HG03039 (cell line): Measurements from ENCODE around the gene GPR12.
"Not testable (repeated sequence)": the region's sequence is repeated elsewhere in the genome, so short reads cannot be mapped to it uniquely, and the experiment has no call there.

Experiments used
- ATAC-seq: cut with Tn5 transposase; IDR thresholded peaks from one replicate; pipeline ENCODE4 v1.9.1; 2021; ENCODE audit warnings: mild to moderate bottlenecking, moderate library complexity; ENCODE audit not compliant: unreplicated experiment

Gene GPR12

DNA sequence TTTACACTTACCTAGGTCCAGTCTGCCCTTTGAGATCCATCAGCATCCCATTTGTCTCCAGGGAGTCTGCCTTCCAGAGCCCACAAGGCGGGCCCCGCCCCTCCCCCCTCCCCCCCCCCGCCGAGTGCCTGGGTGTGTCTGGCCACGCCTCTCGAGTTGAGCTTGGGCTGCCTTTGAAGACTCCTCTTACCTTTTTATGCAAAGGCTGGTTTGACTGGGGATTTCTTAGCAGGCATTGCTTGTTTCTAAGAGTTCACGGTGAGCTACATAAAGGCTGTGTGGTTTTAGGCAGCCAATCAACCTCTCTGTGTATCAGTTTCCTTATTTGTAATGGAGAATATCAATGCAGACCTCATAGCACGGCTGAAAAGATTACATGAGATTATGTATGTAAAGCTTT, 11.3 kb downstream of the GPR12 start:
- ATAC-seq, result no peak

GRCh38 chr13:26747706-26748105, 12.9 kb downstream of the GPR12 start:
- no peak for ATAC-seq

DNA sequence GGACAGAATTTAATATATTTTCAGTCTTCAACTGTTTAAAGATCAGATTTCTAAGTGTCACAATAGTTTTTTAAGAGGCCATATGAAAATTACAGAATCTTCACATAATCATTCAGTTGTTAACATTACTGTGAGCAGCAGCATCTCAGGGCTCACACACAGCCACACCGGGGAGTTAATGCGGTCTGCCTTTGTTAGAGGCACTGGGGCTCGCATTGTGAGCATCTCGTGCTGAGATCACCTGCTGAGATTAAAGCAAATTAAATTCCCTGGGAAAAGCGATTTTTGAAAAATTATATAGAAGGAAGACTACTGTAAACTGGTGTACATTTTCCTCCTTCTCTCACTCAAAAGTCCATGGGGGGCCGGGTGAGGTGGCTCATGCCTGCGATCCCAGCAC, 16.6 kb downstream of the GPR12 start:
- ATAC-seq, result no peak

DNA sequence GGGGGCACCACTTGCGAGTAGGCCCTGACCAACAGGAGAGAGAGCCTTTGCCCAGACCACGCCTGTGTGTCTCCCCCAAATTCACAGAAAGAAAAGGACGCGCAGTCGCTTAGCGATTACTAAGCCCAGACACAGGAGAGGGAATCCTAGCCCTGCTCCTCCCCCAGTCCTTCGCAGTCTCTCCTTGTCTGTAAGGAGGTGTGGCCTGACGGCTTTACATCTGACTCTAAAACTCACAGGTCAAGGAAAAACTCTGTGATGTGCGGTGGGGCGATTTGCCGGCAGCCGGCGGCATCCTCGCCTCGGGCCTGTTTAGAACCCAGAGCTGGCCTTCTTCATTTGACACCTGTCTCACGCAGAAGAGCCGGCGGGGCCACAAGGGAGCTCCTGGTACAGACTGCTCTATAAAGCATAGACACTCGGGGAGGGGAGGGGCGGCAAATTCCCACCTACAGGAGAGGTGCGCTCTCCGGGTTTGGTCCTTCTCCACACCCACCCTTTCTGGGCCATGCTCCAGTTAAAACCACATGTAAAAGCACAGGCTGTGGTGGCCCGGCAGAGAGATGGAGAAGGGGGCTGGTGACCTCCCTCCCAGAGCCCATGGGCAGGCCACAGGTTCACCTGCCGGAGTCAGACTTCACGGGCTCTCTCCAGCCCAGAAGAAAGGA, 17.8 kb downstream of the GPR12 start:
- ATAC-seq, result no peak

GRCh38 chr13:26735677-26736076, 24.9 kb downstream of the GPR12 start:
- no peak for ATAC-seq

GRCh38 chr13:26727633-26728032, 33.0 kb downstream of the GPR12 start:
- ATAC-seq, result no peak

DNA sequence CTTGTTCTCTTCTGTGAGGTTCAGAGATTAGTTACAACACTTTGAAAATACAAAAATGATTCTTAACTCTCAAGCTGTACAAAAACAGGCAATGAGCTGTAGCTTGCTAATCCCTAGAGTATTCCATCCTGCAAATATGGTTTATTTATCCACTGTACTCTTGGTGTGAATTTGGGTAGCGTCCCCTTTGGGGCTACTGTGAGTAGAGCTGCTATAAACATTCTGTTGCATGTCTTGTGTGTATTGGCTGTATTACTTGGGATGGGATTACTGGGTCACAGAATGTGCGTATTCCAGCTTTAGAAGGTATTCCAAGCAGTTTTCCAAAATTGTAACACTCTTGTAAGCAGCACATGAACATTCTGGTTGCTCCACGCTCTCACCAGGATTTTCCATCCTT, 33.5 kb downstream of the GPR12 start:
- no peak for ATAC-seq

- no peak for ATAC-seq
Measured at GRCh38 chr13:26726684-26727083, 33.9 kb downstream of the GPR12 start.

GRCh38 chr13:26723620-26724019, 37.0 kb downstream of the GPR12 start:
- ATAC-seq, result not testable (repeated sequence)

GRCh38 chr13:26722321-26722720, 38.3 kb downstream of the GPR12 start:
- no peak for ATAC-seq

GRCh38 chr13:26721251-26722121, 39.1 kb downstream of the GPR12 start:
- ATAC-seq, result no peak

- ATAC-seq, result no peak
Measured at GRCh38 chr13:26719356-26719945, 41.1 kb downstream of the GPR12 start.

- ATAC-seq, result no peak
Measured at GRCh38 chr13:26718872-26719271, 41.7 kb downstream of the GPR12 start.

DNA sequence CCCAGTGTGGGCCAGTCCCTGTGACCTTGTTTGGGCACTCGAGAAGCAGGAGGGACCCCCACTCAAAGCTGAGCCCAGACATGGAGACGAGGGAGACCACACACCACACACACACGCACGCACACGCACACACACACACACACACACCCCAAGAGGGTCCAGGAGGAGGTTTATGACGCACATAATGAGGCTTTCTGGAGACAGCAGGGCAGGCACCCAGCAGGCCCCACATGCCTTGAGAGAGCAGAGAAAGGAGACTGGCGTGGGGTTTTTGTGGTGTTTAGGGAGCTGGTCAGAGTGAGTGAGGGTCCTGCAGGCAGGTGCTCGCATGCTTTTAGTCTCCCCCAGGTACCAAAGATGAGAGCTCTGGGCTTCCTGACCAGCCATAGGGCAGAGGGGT, 42.4 kb downstream of the GPR12 start:
- no peak for ATAC-seq

GRCh38 chr13:26716984-26717383, 43.6 kb downstream of the GPR12 start:
- ATAC-seq, result no peak

GRCh38 chr13:26713341-26713740, 47.2 kb downstream of the GPR12 start:
- no peak for ATAC-seq

DNA sequence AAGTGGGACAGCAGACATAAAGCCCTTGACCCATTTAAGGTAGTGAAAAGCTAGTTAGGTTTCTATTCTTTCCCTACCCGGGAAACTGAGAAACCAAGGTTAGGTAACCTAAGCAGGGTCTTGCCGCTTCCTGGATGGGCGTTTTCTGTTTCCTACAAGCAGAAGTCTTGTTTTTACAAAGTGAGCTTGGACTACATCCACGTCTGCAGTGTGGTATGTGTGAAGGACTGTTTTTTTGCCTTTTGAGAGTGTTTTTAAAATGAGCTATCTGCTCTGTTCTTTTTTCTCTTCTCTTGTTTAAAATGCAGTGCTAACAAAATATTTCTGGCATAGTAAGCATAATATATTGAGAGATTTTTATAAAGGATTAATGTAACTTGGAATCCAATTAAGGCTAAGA, 49.4 kb downstream of the GPR12 start:
- ATAC-seq, result no peak

- no peak for ATAC-seq
Measured at GRCh38 chr13:26710166-26710565, 50.4 kb downstream of the GPR12 start.

GRCh38 chr13:26709461-26709860, 51.1 kb downstream of the GPR12 start:
- ATAC-seq, result no peak

- no peak for ATAC-seq
Measured at GRCh38 chr13:26708007-26708297, 52.6 kb downstream of the GPR12 start.

- ATAC-seq, result no peak
Measured at GRCh38 chr13:26707122-26708006, 53.2 kb downstream of the GPR12 start.
